Body of pancreas (tissue), 4 donors: ENCODE data around the gene SYMPK. TPM values are rescaled to one million over a fixed set of nuclear protein-coding genes. Genes with fewer than 3 reads are reported as not detected.

Experiments
- ATAC-seq: fragments of 150-250 bp; one replicate; pipeline ENCODE4 v1.9.1; 2016
- DNase-seq, 4 donors: peaks; one replicate each; pipeline ENCODE4 v3.0.0-alpha.2; 2019
- H3K27ac ChIP-seq, 4 donors: fragments of 200-600 bp; sonication (generic); 1 replicate in 3 of 4; 2 replicates in 1 of 4; pipeline versions ENCODE4 v1.5.1 to v1.6.1; 2016 to 2019; ENCODE audit warnings: mild to moderate bottlenecking in 1 of 4, mixed read lengths in 1 of 4, moderate library complexity in 1 of 4
- H3K27me3 ChIP-seq, 2 donors: fragments of 200-600 bp; sonication (generic); one replicate each; pipeline ENCODE4 v1.6.0; 2016; ENCODE audit warnings: mild to moderate bottlenecking in 1 of 2
- H3K36me3 ChIP-seq, 2 donors: fragments of 200-600 bp; sonication (generic); replicated peaks in 1 of 2; 2 replicates each; pipeline ENCODE4 v1.5.1; 2016; ENCODE audit warnings: low read depth in 2 of 2; ENCODE audit not compliant: insufficient read depth in 1 of 2
- H3K4me1 ChIP-seq: fragments of 200-600 bp; sonication (generic); one replicate; pipeline ENCODE4 v1.6.0; 2016
- H3K4me3 ChIP-seq, 2 donors: fragments of 200-600 bp; sonication (generic); 1 replicate in 1 of 2; 2 replicates in 1 of 2; pipeline ENCODE4 v1.5.1; 2016 to 2019
- H3K9me3 ChIP-seq, 3 donors: fragments of 200-600 bp; sonication (generic); 1 replicate in 2 of 3; 2 replicates in 1 of 3; pipeline ENCODE4 v1.5.1; 2016
- POLR2A ChIP-seq, 3 donors: fragments of 450-650 bp; IDR thresholded peaks; one replicate each; pipeline ENCODE4 v1.6.1; 2016; ENCODE audit warnings: antibody characterized with exemption in 3 of 3, mild to moderate bottlenecking in 2 of 3
- WGBS, 2 donors: methylation state at CpG; one replicate each; pipeline ENCODE4 v1.1.5; 2017; 5-methylcytosine and 5-hydroxymethylcytosine counted together
- intact Hi-C: fragments of 100-400 bp; cut with DNase I; formaldehyde crosslinking; loops from one replicate; pipeline ENCODE4 v1.15.1; 2023
- total RNA-seq, 2 donors: library from RNA; depleted of rRNA; stranded (reverse); fragments of >200 nt; gene quantifications; one replicate each; pipeline ENCODE4 v1.1.0, GENCODE V29; 2016
- TF ChIP-seq, protein P1 (sequence below), 7 experiments: fragments of 450-650 bp in 4 of 7; fragments of 200-600 bp in 3 of 7; sonication (generic) in 3 of 7; IDR thresholded peaks; one replicate each; pipeline ENCODE4 v1.5.1; 2016 to 2019; ENCODE audit warnings: antibody characterized with exemption in 7 of 7

SYMPK gene
- total RNA-seq, 2 donors from 2014 or later, result 23.3 to 32.3 TPM

GRCh38 chr19:45793876-45794275, 69.1 kb downstream of the SYMPK start:
- H3K9me3 ChIP-seq, result no peaks in the 10 kb centered on the region
- 37 to 38% methylated on average over 6 of the region's 6 CpGs for WGBS, 2 donors
- DNase-seq (no peak), ATAC-seq (no peak)
- H3K27ac ChIP-seq, result no peak overlapping the region
- H3K4me3 ChIP-seq, result no peak overlapping the region
- H3K36me3 ChIP-seq, result peaks cover 0 to 4% of the 10 kb centered on the region in 2 donors
- peaks cover 17% of the 10 kb centered on the region for H3K4me1 ChIP-seq
- intact Hi-C loops, result no loop called here
- TF ChIP-seq, protein P1, sequence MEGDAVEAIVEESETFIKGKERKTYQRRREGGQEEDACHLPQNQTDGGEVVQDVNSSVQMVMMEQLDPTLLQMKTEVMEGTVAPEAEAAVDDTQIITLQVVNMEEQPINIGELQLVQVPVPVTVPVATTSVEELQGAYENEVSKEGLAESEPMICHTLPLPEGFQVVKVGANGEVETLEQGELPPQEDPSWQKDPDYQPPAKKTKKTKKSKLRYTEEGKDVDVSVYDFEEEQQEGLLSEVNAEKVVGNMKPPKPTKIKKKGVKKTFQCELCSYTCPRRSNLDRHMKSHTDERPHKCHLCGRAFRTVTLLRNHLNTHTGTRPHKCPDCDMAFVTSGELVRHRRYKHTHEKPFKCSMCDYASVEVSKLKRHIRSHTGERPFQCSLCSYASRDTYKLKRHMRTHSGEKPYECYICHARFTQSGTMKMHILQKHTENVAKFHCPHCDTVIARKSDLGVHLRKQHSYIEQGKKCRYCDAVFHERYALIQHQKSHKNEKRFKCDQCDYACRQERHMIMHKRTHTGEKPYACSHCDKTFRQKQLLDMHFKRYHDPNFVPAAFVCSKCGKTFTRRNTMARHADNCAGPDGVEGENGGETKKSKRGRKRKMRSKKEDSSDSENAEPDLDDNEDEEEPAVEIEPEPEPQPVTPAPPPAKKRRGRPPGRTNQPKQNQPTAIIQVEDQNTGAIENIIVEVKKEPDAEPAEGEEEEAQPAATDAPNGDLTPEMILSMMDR (IDR thresholded peaks at IDR 0.05), result no peak
- TF ChIP-seq POLR2A (IDR thresholded peaks at IDR 0.05), result no peak
- no peaks in the 10 kb centered on the region for H3K27me3 ChIP-seq

DNA sequence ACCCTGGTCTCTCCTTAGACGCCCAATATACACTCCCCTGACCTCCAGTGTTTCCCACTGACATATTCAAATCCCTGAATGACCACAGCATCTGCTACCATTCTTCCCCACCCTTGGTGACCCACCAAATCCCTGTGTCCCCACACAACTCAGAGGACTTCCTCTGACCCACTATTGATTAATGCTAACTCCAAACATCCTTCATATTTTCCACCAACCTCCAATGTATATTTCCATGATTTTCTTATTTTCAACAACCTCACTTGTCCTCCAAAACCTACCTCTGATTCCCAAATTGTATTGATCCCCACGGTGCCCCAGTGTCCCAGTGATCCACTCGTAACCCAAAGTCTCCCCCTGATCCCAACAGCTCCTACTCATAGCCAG, 69.8 kb downstream of the SYMPK start:
- H3K36me3 ChIP-seq, result peaks cover 0 to 5% of the 10 kb centered on the region in 2 donors
- no peaks in the 10 kb centered on the region for H3K27me3 ChIP-seq
- ATAC-seq (no peak), DNase-seq (no peak)
- H3K4me3 ChIP-seq, result no peak overlapping the region
- intact Hi-C loops, result no loop called here
- no peaks in the 10 kb centered on the region for H3K9me3 ChIP-seq
- TF ChIP-seq POLR2A (IDR thresholded peaks at IDR 0.05), result no peak
- TF ChIP-seq, protein P1 (IDR thresholded peaks at IDR 0.05), result no peak
- H3K4me1 ChIP-seq, result peaks cover 16% of the 10 kb centered on the region
- peak overlapping the region in 1 of 4 donors; percentile 62 for H3K27ac ChIP-seq
- WGBS, 2 donors, result 26 to 35% methylated on average over 3 of the region's 3 CpGs

- ATAC-seq (peak; percentile 99), DNase-seq (peak; percentile 100)
- peaks cover 0 to 7% of the 10 kb centered on the region in 2 donors for H3K36me3 ChIP-seq
- no peaks in the 10 kb centered on the region for H3K9me3 ChIP-seq
- H3K27ac ChIP-seq, result peak within 1 kb of the TSS in 3 of 4 donors; percentile 37 to 62 (median 58)
- H3K27me3 ChIP-seq, result no peaks in the 10 kb centered on the region
- WGBS, 2 donors, result 0 to 1% methylated on average over 5 to 86 of the region's 86 CpGs
- intact Hi-C loops, result no loop called here
- peaks cover 16% of the 10 kb centered on the region for H3K4me1 ChIP-seq
- peak within 1 kb of the TSS; percentile 25 to 51 for H3K4me3 ChIP-seq
- peak in 2 of 3 donors; percentile 40 to 42 for TF ChIP-seq POLR2A (IDR thresholded peaks at IDR 0.05)
- TF ChIP-seq, protein P1 (IDR thresholded peaks at IDR 0.05), result peak in 1 of 7 experiments; percentile 24
Measured at GRCh38 chr19:45792470-45793177, 70.3 kb downstream of the SYMPK start, which contains the start of gene DMWD. TSS of gene DMWD (minus strand) at chr19:45792845. CDS start at chr19:45792756, 89 bp downstream.

- Histone ChIP-seq H3K27ac (peak overlapping the region in 3 of 4 donors; percentile 37 to 62 (median 58)), H3K4me1 (peaks cover 16% of the 10 kb centered on the region), H3K36me3 (peaks cover 0 to 7% of the 10 kb centered on the region in 2 donors), H3K9me3 (no peaks in the 10 kb centered on the region), H3K27me3 (no peaks in the 10 kb centered on the region), H3K4me3 (peak overlapping the region; percentile 25 to 51)
- intact Hi-C loops, result no loop called here
- TF ChIP-seq, protein P1 (IDR thresholded peaks at IDR 0.05), result no peak
- no peak for TF ChIP-seq POLR2A (IDR thresholded peaks at IDR 0.05)
- WGBS, 2 donors, result 8 to 19% methylated on average over 10 to 29 of the region's 31 CpGs
- DNase-seq (no peak), ATAC-seq (no peak)
Measured at GRCh38 chr19:45791744-45792469, 71.0 kb downstream of the SYMPK start.
